Psoas muscle (tissue), 8 donors: ENCODE measurements around the gene UBAP1. TPM values are rescaled to one million over a fixed set of nuclear protein-coding genes. Genes with fewer than 3 reads are reported as not detected.
"Not testable (repeated sequence)": the region's sequence is repeated elsewhere in the genome, so short reads cannot be mapped to it uniquely, and the experiment has no call there.

Source experiments
- ATAC-seq, 4 donors: fragments of 200-7000 bp; cut with Tn5 transposase; one replicate each; pipeline ENCODE4 v1.9.1; 2020; ENCODE audit warnings: moderate library complexity in 3 of 4, mild to moderate bottlenecking in 2 of 4
- DNase-seq, 2 donors: peaks; one replicate each; pipeline ENCODE4 v3.0.0-alpha.2; 2020
- H3K27ac ChIP-seq: fragments of 200-600 bp; one replicate; pipeline ENCODE4 v1.8.0; 2022
- H3K27me3 ChIP-seq, 3 donors: fragments of 200-600 bp in 1 of 3; one replicate each; pipeline versions ENCODE4 v1.6.1 to v1.8.0; 2013 to 2022; ENCODE audit warnings: low read length in 2 of 3, mild to moderate bottlenecking in 2 of 3, moderate library complexity in 1 of 3; ENCODE audit not compliant: insufficient read depth in 3 of 3
- H3K36me3 ChIP-seq, 2 donors: fragments of 200-600 bp in 1 of 2; one replicate each; pipeline versions ENCODE4 v1.6.1 to v1.8.0; 2013 to 2022; ENCODE audit warnings: low read depth in 1 of 2, mild to moderate bottlenecking in 1 of 2, moderate library complexity in 1 of 2; ENCODE audit not compliant: insufficient read depth in 1 of 2
- H3K4me1 ChIP-seq: fragments of 200-600 bp; one replicate; pipeline ENCODE4 v1.8.0; 2022
- H3K4me3 ChIP-seq: fragments of 200-600 bp; one replicate; pipeline ENCODE4 v1.8.0; 2022; ENCODE audit warnings: mild to moderate bottlenecking
- H3K9me3 ChIP-seq: fragments of 200-600 bp; one replicate; pipeline ENCODE4 v1.8.0; 2022
- WGBS, 3 donors: extraction: QIAGEN DNeasy Blood & Tissue Kit; methylation state at CpG; one replicate each; pipeline versions ENCODE4 v1.1.6 to v1.1.7; 2013; 5-methylcytosine and 5-hydroxymethylcytosine counted together
- intact Hi-C, 2 donors: fragments of 100-400 bp; cut with DNase I; formaldehyde crosslinking; loops; one replicate each; pipeline versions ENCODE4 v1.11.0 to v1.14.2; 2022
- polyA plus RNA-seq, 3 donors: library from polyadenylated mRNA; stranded (reverse); fragments of 200-250 nt; gene quantifications; one replicate each; pipeline ENCODE4 v1.2.3, GENCODE V29; 2013
- total RNA-seq, 4 donors: library from RNA; stranded (reverse); fragmentation: NEBNext Ultra II Directional in 2 of 4; extraction: Animal tissue kit (Norgen Biotek cat#: 25700) in 2 of 4; gene quantifications; one replicate each; pipeline versions ENCODE4 v1.2.1 to v1.2.4, GENCODE V29; 2021 to 2023
- TF ChIP-seq, protein P1 (sequence below): fragments of 200-600 bp; IDR thresholded peaks from one replicate; pipeline ENCODE4 v1.8.0; 2022; ENCODE audit warnings: antibody characterized with exemption
- donor health status: healthy with polysubstance abuse.
- donor health status: DM: no; HTN: no; CAD: no; lungs with moderate emphysema.
- donor health status: Bipolar disorder and iron deficiency.
- donor health status: healthy.
- donor health status: DM: yes; HTN: yes; CAD: no.
- donor health status: DM: no; HTN: no; CAD: no.
- donor health status: DM: no; HTN: no; CAD: no.
- donor health status: DM: yes; HTN: yes; CAD: no.

Gene UBAP1
- total and polyA plus RNA-seq, 7 donors = 55.8 to 203 (median 89.6) TPM

DNA sequence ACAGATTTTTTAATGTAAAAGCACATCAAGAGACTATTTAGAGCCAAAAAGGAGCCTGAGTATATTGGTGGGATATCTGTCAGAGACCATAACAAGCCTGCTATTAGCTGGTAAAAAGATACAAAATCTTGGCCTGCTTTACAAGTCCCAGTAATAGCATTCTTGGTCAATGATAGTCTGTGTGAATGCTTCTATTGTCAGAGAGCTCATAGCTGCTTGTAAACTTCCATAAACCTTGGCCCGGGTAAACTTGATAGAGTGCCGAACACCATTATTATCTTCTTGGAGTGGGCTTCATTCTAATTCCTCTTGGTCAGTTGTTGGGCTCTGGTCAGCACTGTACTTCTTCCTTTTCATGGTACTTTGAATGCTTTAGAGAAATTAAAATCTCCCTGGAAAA is 64.0 kb downstream of the UBAP1 start:
- 26 to 41% (median 35%) methylated on average over 2 of the region's 2 CpGs for WGBS, 3 donors
- peaks cover 6 to 44% of the 10 kb centered on the region in 2 donors for H3K36me3 ChIP-seq
- intact Hi-C loops = loop anchor here in 1 of 2 donors (5.0 kb wide), 1 partner anchor 56 kb away; no protein-coding TSS in a partner anchor

DNA sequence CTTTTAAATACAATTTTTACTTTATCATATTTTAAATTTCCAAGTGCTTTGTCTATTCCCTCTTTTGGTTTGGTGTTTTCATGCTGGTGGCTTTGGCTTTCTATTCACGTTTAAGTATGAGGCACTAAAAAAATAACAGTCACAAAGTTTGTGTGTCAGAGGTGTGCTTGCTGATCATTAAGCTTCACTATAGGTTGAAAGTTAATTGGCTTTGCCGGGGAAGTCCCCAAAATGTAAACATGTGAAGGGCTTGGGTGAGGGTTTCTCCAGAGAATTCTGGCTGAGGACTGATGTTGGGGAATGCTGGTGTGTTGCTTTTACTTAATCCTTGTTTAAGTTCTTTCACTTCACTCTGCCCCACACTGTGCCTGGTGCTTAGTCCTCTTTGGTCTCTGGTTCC is 66.4 kb downstream of the UBAP1 start:
- H3K27ac ChIP-seq, ATAC-seq, H3K27me3 ChIP-seq, intact Hi-C loops, H3K4me3 ChIP-seq, DNase-seq, H3K9me3 ChIP-seq: not testable (repeated sequence)
- no CpG with 5 or more reads among the region's 2 CpGs for WGBS, 3 donors
- H3K4me1 ChIP-seq = peaks cover 43% of the 10 kb centered on the region
- peaks cover 6 to 49% of the 10 kb centered on the region in 2 donors for H3K36me3 ChIP-seq

More for the DNA sequence above, 64.0 kb downstream of the UBAP1 start:
- DNase-seq (no peak), ATAC-seq (peak in 2 of 4 donors; percentile 14 to 30)
- H3K27ac ChIP-seq = peak overlapping the region; percentile 77
- no peaks in the 10 kb centered on the region for H3K9me3 ChIP-seq
- TF ChIP-seq, protein P1, sequence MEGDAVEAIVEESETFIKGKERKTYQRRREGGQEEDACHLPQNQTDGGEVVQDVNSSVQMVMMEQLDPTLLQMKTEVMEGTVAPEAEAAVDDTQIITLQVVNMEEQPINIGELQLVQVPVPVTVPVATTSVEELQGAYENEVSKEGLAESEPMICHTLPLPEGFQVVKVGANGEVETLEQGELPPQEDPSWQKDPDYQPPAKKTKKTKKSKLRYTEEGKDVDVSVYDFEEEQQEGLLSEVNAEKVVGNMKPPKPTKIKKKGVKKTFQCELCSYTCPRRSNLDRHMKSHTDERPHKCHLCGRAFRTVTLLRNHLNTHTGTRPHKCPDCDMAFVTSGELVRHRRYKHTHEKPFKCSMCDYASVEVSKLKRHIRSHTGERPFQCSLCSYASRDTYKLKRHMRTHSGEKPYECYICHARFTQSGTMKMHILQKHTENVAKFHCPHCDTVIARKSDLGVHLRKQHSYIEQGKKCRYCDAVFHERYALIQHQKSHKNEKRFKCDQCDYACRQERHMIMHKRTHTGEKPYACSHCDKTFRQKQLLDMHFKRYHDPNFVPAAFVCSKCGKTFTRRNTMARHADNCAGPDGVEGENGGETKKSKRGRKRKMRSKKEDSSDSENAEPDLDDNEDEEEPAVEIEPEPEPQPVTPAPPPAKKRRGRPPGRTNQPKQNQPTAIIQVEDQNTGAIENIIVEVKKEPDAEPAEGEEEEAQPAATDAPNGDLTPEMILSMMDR = no peak
- no peak overlapping the region for H3K4me3 ChIP-seq
- H3K27me3 ChIP-seq = no peaks in the 10 kb centered on the region
- H3K4me1 ChIP-seq = peaks cover 31% of the 10 kb centered on the region

DNA sequence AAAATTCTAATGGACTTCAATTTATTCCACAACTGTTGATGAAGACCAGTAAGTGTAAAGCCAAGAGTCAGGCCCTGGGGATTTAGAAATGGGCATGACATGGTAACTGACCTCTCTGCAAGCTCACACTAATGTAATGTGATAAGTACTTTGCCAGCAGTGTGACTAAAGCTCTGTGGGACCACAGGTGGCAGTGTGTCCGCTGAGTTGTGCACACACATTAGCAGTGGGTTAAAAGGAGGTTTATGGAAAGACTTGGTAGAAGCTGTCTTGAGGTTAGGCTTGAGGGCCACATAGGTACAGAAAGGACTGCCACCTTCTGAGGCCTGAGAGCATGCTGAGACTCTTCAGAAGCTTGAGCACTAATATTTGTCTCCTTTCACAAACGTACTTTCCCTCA is 67.6 kb downstream of the UBAP1 start:
- peaks cover 7 to 57% of the 10 kb centered on the region in 2 donors for H3K36me3 ChIP-seq
- DNase-seq = peak in 1 of 2 donors; percentile 66

GRCh38 chr9:34247782-34248181 is 68.9 kb downstream of the UBAP1 start:
- H3K36me3 ChIP-seq = peaks cover 5 to 52% of the 10 kb centered on the region in 2 donors
- DNase-seq, intact Hi-C loops, H3K4me3 ChIP-seq, H3K9me3 ChIP-seq, ATAC-seq, H3K27me3 ChIP-seq: not testable (repeated sequence)
- peak overlapping the region; percentile 66 for H3K27ac ChIP-seq
- 74 to 81% (median 74%) methylated on average over 4 of the region's 4 CpGs for WGBS, 3 donors
- peaks cover 46% of the 10 kb centered on the region for H3K4me1 ChIP-seq

More for the DNA sequence above, 67.6 kb downstream of the UBAP1 start:
- TF ChIP-seq, protein P1 = no peak
- WGBS, 3 donors = 31 to 37% (median 33%) methylated on average over 2 of the region's 2 CpGs
- no peaks in the 10 kb centered on the region for H3K27me3 ChIP-seq
- H3K4me3 ChIP-seq = no peak overlapping the region
- H3K27ac ChIP-seq = peak overlapping the region; percentile 75
- H3K9me3 ChIP-seq = no peaks in the 10 kb centered on the region
- peak; percentile 78 to 83 (median 81) for ATAC-seq
- H3K4me1 ChIP-seq = peaks cover 43% of the 10 kb centered on the region
- intact Hi-C loops = no loop called here

DNA sequence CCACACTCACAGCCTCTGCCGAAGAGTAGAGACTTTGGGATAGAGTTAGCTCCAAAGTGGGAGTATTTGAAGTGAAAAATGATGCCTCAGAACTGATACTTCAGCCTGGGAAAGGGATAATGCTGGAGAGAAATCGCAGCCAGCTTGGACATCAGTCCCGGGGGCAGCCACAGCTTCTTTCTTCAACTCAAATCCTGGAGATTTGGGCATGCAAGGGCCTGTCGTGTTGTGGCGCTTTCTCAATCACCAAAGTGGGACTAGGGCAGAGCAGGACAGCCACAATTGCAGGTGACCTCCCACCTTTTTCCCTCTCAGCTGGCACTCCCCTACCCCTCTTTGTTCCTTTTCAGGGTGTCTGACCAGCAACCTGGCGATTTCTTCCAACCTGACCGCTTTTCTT is 70.4 kb downstream of the UBAP1 start:
- H3K4me1 ChIP-seq = peaks cover 52% of the 10 kb centered on the region
- H3K36me3 ChIP-seq = peaks cover 5 to 49% of the 10 kb centered on the region in 2 donors
- intact Hi-C loops = no loop called here

More for the DNA sequence above, 70.4 kb downstream of the UBAP1 start:
- DNase-seq (no peak), ATAC-seq (no peak)
- TF ChIP-seq, protein P1 = no peak
- H3K9me3 ChIP-seq = no peaks in the 10 kb centered on the region
- no peak overlapping the region for H3K4me3 ChIP-seq
- 91 to 92% (median 91%) methylated on average over 7 of the region's 7 CpGs for WGBS, 3 donors
- H3K27me3 ChIP-seq = no peaks in the 10 kb centered on the region
- H3K27ac ChIP-seq = peak overlapping the region; percentile 66
